SK-N-SH (cell line): ENCODE measurements around the gene MYO1D.
"Not testable (repeated sequence)": the region's sequence is repeated elsewhere in the genome, so short reads cannot be mapped to it uniquely, and the experiment has no call there.

Experiments used
- EP300 ChIP-seq, 2 experiments: IDR thresholded peaks; 2 replicates each; pipeline versions ENCODE4 v1.4.0 to v1.6.1; 2012; ENCODE audit warnings: borderline replicate concordance in 1 of 2, low read depth in 1 of 2, low read length in 1 of 2
- RCOR1 ChIP-seq: fragments of 150-350 bp; IDR thresholded peaks from 2 replicates; pipeline ENCODE4 v1.6.1; 2017; ENCODE audit warnings: antibody characterized with exemption, low read length

DNA sequence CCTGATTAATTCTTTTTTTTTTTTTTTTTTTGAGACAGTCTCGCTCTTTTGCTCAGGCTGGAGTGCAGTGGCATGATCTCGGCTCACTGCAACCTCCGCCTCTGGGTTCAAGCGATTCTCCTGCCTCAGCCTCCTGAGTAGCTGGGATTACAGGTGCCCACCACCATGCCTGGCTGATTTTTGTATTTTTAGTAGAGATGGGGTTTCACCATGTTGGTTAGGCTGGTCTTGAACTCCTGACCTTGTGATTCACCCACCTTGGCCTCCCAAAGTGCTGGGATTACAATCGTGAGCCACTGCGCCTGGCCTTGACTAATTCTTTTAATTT is 352.4 kb downstream of the MYO1D start:
- TF ChIP-seq RCOR1; EP300 (IDR thresholded peaks at IDR 0.05; ENCODE audit: borderline replicate concordance in 1 of 2, low read depth in 1 of 2, low read length in 1 of 2): not testable (repeated sequence)
